Endothelial cell (in vitro differentiated cells): Measurements from ENCODE around the gene TMC1. TPM values are rescaled to one million over a fixed set of nuclear protein-coding genes. Genes with fewer than 3 reads are reported as not detected.

Experiments
- DNase-seq: peaks from one replicate; pipeline ENCODE4 v3.0.0; 2021; ENCODE audit warnings: low spot score
- H3K27ac Mint-ChIP-seq: one replicate; pipeline ENCODE4 v1.8.0; 2021; ENCODE audit warnings: mixed read lengths, inconsistent platforms; ENCODE audit not compliant: unreplicated experiment
- H3K27me3 Mint-ChIP-seq: one replicate; pipeline ENCODE4 v1.8.0; 2021; ENCODE audit warnings: mild to moderate bottlenecking, moderate library complexity, mixed read lengths, inconsistent platforms; ENCODE audit not compliant: unreplicated experiment
- H3K36me3 Mint-ChIP-seq: one replicate; pipeline ENCODE4 v1.8.0; 2021; ENCODE audit warnings: mild to moderate bottlenecking, low read depth, mixed read lengths, inconsistent platforms; ENCODE audit not compliant: unreplicated experiment
- H3K4me1 Mint-ChIP-seq: one replicate; pipeline ENCODE4 v1.8.0; 2021; ENCODE audit warnings: mild to moderate bottlenecking, mixed read lengths, inconsistent platforms; ENCODE audit not compliant: unreplicated experiment
- H3K4me3 Mint-ChIP-seq: one replicate; pipeline ENCODE4 v1.8.0; 2021; ENCODE audit warnings: mild to moderate bottlenecking, mixed read lengths, inconsistent platforms; ENCODE audit not compliant: unreplicated experiment
- H3K9me3 Mint-ChIP-seq: one replicate; pipeline ENCODE4 v1.8.0; 2021; ENCODE audit warnings: mixed read lengths, inconsistent platforms; ENCODE audit not compliant: unreplicated experiment
- total RNA-seq: library from RNA; stranded (reverse); fragmentation: NEBNext Ultra II Directional; extraction: Animal tissue kit (Norgen Biotek cat#: 25700); gene quantifications from one replicate; pipeline ENCODE4 v1.2.1, GENCODE V29; 2021; ENCODE audit not compliant: unreplicated experiment
- TF ChIP-seq, protein P1 (sequence below): fragments of 200-600 bp; sonication (generic); IDR thresholded peaks from one replicate; pipeline ENCODE4 v1.5.0; 2021; ENCODE audit warnings: antibody characterized with exemption; ENCODE audit not compliant: unreplicated experiment

TMC1 gene
- total RNA-seq, 1 donor from 2014 or later, result not detected

GRCh38 chr9:72574156-72574810 lies 52.9 kb downstream of the TMC1 start:
- Mint-ChIP-seq H3K27me3 (peaks cover 3% of the 10 kb centered on the region), H3K9me3 (no peaks in the 10 kb centered on the region), H3K36me3 (no peaks in the 10 kb centered on the region), H3K4me1 (peaks cover 4% of the 10 kb centered on the region), H3K27ac (no peak overlapping the region), H3K4me3 (no peak overlapping the region)
- TF ChIP-seq, protein P1, sequence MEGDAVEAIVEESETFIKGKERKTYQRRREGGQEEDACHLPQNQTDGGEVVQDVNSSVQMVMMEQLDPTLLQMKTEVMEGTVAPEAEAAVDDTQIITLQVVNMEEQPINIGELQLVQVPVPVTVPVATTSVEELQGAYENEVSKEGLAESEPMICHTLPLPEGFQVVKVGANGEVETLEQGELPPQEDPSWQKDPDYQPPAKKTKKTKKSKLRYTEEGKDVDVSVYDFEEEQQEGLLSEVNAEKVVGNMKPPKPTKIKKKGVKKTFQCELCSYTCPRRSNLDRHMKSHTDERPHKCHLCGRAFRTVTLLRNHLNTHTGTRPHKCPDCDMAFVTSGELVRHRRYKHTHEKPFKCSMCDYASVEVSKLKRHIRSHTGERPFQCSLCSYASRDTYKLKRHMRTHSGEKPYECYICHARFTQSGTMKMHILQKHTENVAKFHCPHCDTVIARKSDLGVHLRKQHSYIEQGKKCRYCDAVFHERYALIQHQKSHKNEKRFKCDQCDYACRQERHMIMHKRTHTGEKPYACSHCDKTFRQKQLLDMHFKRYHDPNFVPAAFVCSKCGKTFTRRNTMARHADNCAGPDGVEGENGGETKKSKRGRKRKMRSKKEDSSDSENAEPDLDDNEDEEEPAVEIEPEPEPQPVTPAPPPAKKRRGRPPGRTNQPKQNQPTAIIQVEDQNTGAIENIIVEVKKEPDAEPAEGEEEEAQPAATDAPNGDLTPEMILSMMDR, result no peak
- DNase-seq, result no peak

GRCh38 chr9:72575666-72576065 lies 54.3 kb downstream of the TMC1 start:
- H3K36me3 Mint-ChIP-seq, result no peaks in the 10 kb centered on the region
- no peak for DNase-seq
- peaks cover 1% of the 10 kb centered on the region for H3K27me3 Mint-ChIP-seq
- H3K9me3 Mint-ChIP-seq, result no peaks in the 10 kb centered on the region
- H3K4me1 Mint-ChIP-seq, result peaks cover 4% of the 10 kb centered on the region
- TF ChIP-seq, protein P1, result no peak
- no peak overlapping the region for H3K4me3 Mint-ChIP-seq
- H3K27ac Mint-ChIP-seq, result no peak overlapping the region

- Mint-ChIP-seq H3K4me3 (no peak overlapping the region), H3K27ac (no peak overlapping the region), H3K27me3 (peaks cover 1% of the 10 kb centered on the region), H3K36me3 (no peaks in the 10 kb centered on the region), H3K9me3 (no peaks in the 10 kb centered on the region), H3K4me1 (peaks cover 4% of the 10 kb centered on the region)
- no peak for DNase-seq
- TF ChIP-seq, protein P1, result no peak
Observed at GRCh38 chr9:72576087-72576486, 54.7 kb downstream of the TMC1 start.

- peaks cover 1% of the 10 kb centered on the region for H3K27me3 Mint-ChIP-seq
- H3K36me3 Mint-ChIP-seq, result no peaks in the 10 kb centered on the region
- H3K4me1 Mint-ChIP-seq, result peaks cover 4% of the 10 kb centered on the region
- H3K4me3 Mint-ChIP-seq, result no peak overlapping the region
- TF ChIP-seq, protein P1, result no peak
- no peaks in the 10 kb centered on the region for H3K9me3 Mint-ChIP-seq
- no peak for DNase-seq
- H3K27ac Mint-ChIP-seq, result no peak overlapping the region
Observed at GRCh38 chr9:72577212-72577753, 55.9 kb downstream of the TMC1 start.

DNA sequence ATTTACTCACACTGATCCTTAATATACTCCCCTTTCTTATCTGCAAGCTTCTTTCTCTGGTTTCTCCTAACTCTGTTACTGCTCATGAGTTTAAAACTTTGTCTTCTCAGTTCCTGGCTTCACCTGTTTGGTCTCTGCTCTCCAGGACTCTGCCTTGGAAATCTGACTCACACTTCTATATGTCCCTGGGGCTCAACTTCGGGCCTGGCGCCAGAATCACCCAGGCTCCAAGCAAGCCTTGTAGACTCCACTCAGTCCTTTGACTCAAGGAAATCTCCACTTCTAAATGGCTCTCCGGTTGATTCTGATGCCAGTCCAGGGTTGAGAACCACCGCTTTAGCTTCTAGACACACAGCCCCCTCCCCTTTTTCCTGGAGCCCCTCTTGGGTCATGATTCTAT lies 57.8 kb downstream of the TMC1 start:
- H3K36me3 Mint-ChIP-seq, result no peaks in the 10 kb centered on the region
- H3K27ac Mint-ChIP-seq, result no peak overlapping the region
- TF ChIP-seq, protein P1, result no peak
- H3K4me3 Mint-ChIP-seq, result no peak overlapping the region
- H3K9me3 Mint-ChIP-seq, result no peaks in the 10 kb centered on the region
- H3K27me3 Mint-ChIP-seq, result peaks cover 1% of the 10 kb centered on the region
- H3K4me1 Mint-ChIP-seq, result peaks cover 8% of the 10 kb centered on the region
- DNase-seq, result no peak
